ENCODE data around the gene CENPS. TPM values are rescaled to one million over a fixed set of nuclear protein-coding genes. Genes with fewer than 3 reads are reported as not detected.

The CENPS gene
- total RNA-seq, 4 donors from 2014 or later = 2.6 to 15.4 (median 6.2) TPM

DNA sequence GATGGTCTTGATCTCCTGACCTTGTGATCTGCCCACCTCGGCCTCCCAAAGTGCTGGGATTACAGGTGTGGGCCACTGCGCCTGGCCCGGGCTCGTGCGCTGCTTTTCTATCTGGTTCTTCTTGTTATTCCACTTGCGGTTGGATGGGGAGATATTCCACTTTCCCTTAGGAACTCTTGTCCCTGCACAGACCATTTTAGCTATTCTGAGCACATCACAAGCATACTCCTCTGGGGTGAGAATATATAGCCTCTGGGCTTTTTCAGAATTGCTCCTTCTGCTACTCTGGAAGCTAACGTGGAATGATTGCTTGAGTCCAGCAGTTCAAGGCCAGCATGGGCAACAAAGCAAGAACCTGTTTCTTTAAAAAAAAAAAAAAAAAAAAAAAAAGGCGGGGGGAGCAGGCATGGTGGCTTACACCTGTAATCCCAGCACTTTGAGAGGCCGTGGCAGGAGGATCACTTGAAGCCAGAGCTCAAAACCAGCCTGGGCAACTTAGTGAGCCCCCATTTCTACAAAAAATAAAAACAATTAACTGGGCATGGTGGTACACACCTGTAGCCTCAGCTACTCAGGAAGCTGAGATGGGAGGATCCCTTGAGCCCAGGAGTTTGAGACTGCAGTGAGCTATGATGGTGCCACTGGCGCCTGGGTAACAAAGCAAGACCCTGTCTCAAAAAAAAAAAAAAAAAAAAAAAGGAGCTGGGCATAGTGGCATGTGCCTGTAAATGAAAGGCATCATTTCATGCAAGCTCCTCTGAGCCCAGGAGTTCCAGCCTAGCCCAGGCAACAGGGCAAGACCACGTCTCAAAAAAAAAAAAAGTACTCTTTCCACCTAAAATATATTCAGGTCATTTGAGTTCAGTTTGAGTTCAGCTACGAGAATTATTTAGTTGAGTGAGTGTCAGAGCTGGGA lies 43.2 kb upstream of the CENPS start:
- no peak overlapping the region for H3K4me3 ChIP-seq
- DNase-seq = no peak
- H3K9me3 ChIP-seq = no peaks in the 10 kb centered on the region
- H3K27me3 ChIP-seq = no peaks in the 10 kb centered on the region
- H3K36me3 ChIP-seq = no peaks in the 10 kb centered on the region
- peak overlapping the region in 1 of 2 donors; percentile 68 for H3K27ac ChIP-seq
- H3K4me1 ChIP-seq = no peaks in the 10 kb centered on the region
- intact Hi-C loops (cut with DNase I; ENCODE audit: low total_unique reads) = no loop called here
- TF ChIP-seq, protein P1, sequence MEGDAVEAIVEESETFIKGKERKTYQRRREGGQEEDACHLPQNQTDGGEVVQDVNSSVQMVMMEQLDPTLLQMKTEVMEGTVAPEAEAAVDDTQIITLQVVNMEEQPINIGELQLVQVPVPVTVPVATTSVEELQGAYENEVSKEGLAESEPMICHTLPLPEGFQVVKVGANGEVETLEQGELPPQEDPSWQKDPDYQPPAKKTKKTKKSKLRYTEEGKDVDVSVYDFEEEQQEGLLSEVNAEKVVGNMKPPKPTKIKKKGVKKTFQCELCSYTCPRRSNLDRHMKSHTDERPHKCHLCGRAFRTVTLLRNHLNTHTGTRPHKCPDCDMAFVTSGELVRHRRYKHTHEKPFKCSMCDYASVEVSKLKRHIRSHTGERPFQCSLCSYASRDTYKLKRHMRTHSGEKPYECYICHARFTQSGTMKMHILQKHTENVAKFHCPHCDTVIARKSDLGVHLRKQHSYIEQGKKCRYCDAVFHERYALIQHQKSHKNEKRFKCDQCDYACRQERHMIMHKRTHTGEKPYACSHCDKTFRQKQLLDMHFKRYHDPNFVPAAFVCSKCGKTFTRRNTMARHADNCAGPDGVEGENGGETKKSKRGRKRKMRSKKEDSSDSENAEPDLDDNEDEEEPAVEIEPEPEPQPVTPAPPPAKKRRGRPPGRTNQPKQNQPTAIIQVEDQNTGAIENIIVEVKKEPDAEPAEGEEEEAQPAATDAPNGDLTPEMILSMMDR (IDR thresholded peaks at IDR 0.05) = no peak
- no peak for TF ChIP-seq POLR2A (IDR thresholded peaks at IDR 0.05)

DNA sequence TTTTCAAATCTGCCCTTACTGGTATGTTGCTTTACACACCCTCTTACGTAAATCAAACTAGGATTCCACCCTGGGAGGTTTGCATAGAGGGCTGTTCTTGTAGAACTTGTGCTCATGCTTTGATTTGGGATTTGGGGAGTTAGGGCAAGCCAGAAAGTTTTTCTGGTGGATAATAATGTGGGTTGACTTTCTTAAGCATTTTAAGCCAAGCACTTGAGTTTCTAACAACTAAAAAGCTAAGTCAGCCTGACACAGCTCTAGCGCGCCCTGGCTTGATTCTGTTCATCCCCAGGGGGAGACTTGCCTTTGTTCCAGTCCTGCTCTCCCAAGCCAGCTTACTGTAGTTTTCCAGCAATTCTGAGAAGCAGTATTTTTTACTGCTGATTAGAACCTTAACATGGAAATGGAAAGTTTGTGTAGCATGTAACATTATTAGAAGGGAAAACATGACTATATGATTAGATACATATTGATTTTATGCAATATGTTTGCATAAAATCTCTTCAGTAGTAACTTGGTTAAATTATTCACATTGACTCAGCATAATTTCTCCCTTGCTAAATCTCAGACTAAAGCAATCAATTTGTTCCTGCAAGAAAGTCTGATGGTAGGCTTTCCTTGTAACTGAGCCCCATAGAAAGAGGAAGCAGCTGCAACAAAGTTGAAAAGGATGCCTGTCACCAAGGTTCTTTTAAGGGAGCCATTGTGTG lies 42.4 kb upstream of the CENPS start:
- Histone ChIP-seq H3K27ac (peak overlapping the region; percentile 40 to 68), H3K27me3 (no peaks in the 10 kb centered on the region), H3K36me3 (no peaks in the 10 kb centered on the region), H3K4me3 (no peak overlapping the region), H3K4me1 (no peaks in the 10 kb centered on the region), H3K9me3 (no peaks in the 10 kb centered on the region)
- peak in 1 of 2 donors; percentile 30 for DNase-seq
- no peak for TF ChIP-seq POLR2A (IDR thresholded peaks at IDR 0.05)
- TF ChIP-seq, protein P1 (IDR thresholded peaks at IDR 0.05) = peak in 1 of 4 experiments; percentile 2
- intact Hi-C loops (cut with DNase I; ENCODE audit: low total_unique reads) = no loop called here

DNA sequence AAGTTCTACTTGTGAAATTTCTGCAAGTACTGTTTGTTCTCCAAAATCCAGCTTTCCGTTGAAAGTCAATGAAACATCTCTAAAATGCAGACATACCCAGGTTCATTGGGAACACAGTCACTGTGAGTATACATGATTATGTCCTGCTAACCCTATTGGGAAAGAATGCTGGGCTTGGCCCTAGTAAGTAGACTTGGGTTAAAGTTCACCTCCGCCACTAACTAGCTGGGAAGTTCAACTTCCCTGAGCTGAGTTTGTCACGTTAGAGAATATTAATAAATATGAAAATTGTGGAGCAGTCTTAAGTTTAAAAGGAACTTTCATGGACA lies 41.9 kb upstream of the CENPS start:
- Histone ChIP-seq H3K27ac (no peak overlapping the region), H3K4me1 (no peaks in the 10 kb centered on the region), H3K4me3 (no peak overlapping the region), H3K36me3 (no peaks in the 10 kb centered on the region), H3K27me3 (no peaks in the 10 kb centered on the region), H3K9me3 (no peaks in the 10 kb centered on the region)
- TF ChIP-seq, protein P1 (IDR thresholded peaks at IDR 0.05) = no peak
- TF ChIP-seq POLR2A (IDR thresholded peaks at IDR 0.05) = no peak
- intact Hi-C loops (cut with DNase I; ENCODE audit: low total_unique reads) = no loop called here
- DNase-seq = no peak

DNA sequence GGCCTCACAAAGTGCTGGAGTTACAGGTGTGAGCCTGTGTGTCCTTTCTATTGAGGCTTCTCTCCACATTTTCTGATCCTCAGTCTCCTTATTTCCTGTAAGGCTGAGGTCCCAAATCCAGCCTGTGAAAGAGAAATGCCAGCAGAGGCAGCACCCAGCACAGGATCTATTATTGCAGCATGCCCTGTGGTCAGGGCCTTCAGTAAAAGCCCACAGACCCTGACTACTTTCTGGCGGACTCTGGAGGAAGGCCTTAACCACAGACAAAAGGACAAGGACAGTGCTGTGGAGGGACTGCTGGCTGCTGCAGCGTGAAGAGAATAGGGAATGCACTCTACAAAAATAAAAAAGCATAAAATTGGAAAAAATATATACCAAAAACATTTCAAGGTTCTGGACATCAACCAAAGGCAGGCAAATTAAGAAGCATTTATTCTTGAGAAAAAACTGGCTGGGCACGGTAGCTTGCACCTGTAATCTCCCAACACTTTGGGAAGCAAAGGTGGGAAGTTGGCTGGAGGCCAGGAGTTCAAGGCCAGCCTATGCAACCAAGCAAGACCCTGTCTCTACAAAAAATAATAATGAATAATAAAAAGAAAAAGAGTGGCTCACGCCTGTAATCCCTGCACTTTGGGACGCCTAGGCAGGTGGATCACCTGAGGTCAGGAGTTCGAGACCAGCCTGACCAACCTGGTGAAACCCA lies 40.8 kb upstream of the CENPS start:
- TF ChIP-seq, protein P1 (IDR thresholded peaks at IDR 0.05) = no peak
- no peak for TF ChIP-seq POLR2A (IDR thresholded peaks at IDR 0.05)
- no peak for DNase-seq
- H3K9me3 ChIP-seq = no peaks in the 10 kb centered on the region
- no peaks in the 10 kb centered on the region for H3K36me3 ChIP-seq
- no peaks in the 10 kb centered on the region for H3K4me1 ChIP-seq
- no peak overlapping the region for H3K4me3 ChIP-seq
- H3K27me3 ChIP-seq = no peaks in the 10 kb centered on the region
- no peak overlapping the region for H3K27ac ChIP-seq
- intact Hi-C loops (cut with DNase I; ENCODE audit: low total_unique reads) = no loop called here
